GM06990 (cell line): Measurements from ENCODE around the gene GMPPA.

ENCODE experiments used
- DNase-seq: peaks from one replicate; pipeline ENCODE4 v3.0.0-alpha.2; 2011; ENCODE audit not compliant: insufficient read length; ENCODE audit errors: extremely low read depth
- H3K27me3 ChIP-seq: replicated peaks from 2 replicates; pipeline ENCODE4 v1.6.0; 2011; ENCODE audit warnings: low read length; ENCODE audit not compliant: control insufficient read depth, insufficient read depth
- H3K36me3 ChIP-seq: 2 replicates; pipeline ENCODE4 v1.5.1; 2011; ENCODE audit warnings: low read length; ENCODE audit not compliant: control insufficient read depth, insufficient read depth
- H3K4me3 ChIP-seq: replicated peaks from 2 replicates; pipeline ENCODE4 v1.5.1; 2011; ENCODE audit warnings: low read depth, mild to moderate bottlenecking, control low read depth, low read length
- CTCF ChIP-seq: IDR thresholded peaks from 2 replicates; pipeline ENCODE4 v1.5.1; 2011; ENCODE audit warnings: low read length, control low read depth, mild to moderate bottlenecking, inconsistent platforms; ENCODE audit not compliant: insufficient read depth, poor library complexity, severe bottlenecking

The GMPPA gene

GRCh38 chr2:219551441-219552381, 53.0 kb downstream of the GMPPA start:
- peak overlapping the region; percentile 59 for H3K4me3 ChIP-seq
- TF ChIP-seq CTCF, result no peak
- peaks cover 2% of the 10 kb centered on the region for H3K27me3 ChIP-seq
- DNase-seq, result peak; percentile 36
- H3K36me3 ChIP-seq, result no peaks in the 10 kb centered on the region

DNA sequence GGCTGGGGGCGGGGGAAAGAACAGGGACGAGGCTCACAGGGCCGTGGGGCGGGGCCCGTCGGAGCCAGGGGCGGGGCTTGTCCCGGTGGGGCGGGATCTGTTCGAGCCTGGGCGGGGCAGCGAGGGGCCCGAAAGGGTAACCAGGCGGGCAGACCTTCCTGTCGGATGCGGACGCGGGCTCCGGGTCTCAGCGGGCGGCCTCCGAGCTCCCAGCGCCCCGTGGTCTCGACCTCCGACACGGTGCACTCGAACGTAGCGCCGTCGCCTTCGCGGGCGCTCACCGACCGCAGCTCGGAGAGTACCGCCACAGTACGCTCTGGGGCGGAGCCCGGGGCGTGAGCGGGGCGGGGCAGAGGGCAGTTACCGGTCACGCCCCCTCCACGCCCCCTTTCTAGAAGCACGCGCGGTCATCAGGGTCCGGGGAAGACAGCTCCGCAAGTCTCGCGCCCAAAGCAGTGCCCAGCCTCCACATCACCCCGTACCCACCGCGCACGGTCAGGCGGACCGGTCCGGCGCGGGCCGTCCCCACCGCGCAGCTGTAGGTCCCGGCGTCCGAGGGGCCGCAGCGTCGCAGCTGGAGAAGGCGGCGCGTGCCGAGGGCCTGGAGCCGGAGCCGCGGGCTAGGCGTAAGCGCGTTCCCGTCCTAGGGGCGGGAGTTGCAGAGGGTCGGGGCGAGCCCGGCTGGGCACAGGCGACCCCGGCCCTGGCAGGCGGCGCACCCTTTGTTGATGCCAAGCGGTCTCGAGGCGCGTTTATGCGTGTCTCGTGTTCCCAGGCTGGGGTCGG, 53.9 kb downstream of the GMPPA start:
- peak overlapping the region; percentile 59 for H3K4me3 ChIP-seq

DNA sequence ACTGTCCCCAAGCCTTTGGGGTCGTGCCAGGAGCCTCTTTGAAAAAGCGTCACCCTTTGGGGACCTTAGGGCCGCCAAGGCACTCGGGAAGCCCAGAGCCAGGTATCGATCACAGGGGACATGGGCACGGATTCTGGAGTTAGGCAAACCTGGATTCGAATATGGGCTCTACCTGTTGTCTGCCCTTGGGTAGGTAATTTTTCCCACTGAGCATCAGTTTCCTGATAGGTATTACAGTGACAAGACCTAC, 54.4 kb downstream of the GMPPA start:
- DNase-seq, result no peak
- no peak for TF ChIP-seq CTCF
- Histone ChIP-seq H3K27me3 (peaks cover 2% of the 10 kb centered on the region), H3K4me3 (no peak overlapping the region), H3K36me3 (no peaks in the 10 kb centered on the region)

More for the DNA sequence above, 53.9 kb downstream of the GMPPA start:
- peaks cover 2% of the 10 kb centered on the region for H3K27me3 ChIP-seq
- DNase-seq, result peak; percentile 86
- no peak for TF ChIP-seq CTCF
- no peaks in the 10 kb centered on the region for H3K36me3 ChIP-seq

DNA sequence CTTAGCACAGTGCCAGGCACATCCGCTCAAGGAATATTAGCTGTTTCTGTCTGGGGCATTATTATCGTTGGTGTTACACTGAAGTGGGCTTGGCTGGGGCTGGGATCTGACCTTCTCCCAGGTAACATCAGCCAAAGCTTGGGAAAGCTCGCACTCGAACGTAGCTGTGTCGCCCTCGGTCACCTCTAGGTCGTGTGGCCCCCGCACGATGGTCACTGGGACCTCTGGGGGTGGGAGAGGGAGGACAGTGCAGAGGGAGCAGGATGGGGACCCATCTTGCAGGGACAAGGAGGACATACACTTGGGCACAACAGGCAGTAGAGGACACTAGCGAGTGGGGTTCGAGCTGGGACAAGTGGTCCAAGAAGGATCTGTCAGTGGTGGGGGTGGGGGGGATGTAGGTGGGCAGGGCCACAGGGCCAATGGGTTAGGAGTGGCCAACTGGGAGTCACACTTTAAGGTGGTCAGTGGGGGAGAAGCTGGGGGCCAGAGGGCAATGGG, 54.8 kb downstream of the GMPPA start:
- DNase-seq, result no peak
- Histone ChIP-seq H3K4me3 (no peak overlapping the region), H3K27me3 (peaks cover 2% of the 10 kb centered on the region), H3K36me3 (no peaks in the 10 kb centered on the region)
- TF ChIP-seq CTCF, result no peak

GRCh38 chr2:219554350-219554749, 55.7 kb downstream of the GMPPA start:
- TF ChIP-seq CTCF, result no peak
- Histone ChIP-seq H3K36me3 (no peaks in the 10 kb centered on the region), H3K27me3 (peaks cover 2% of the 10 kb centered on the region), H3K4me3 (no peak overlapping the region)
- DNase-seq, result no peak
